Measurements from ENCODE around the gene GLYATL1B.

The GLYATL1B gene

GRCh38 chr11:59141673-59142460 is 55.8 kb downstream of the GLYATL1B start:
- H2AFZ ChIP-seq (ENCODE audit: low read depth, low read length), result peak overlapping the region; percentile 95
- H3K36me3 ChIP-seq (ENCODE audit: insufficient read depth, low read length), result no peaks in the 10 kb centered on the region
- H3K4me3 ChIP-seq (ENCODE audit: low read length), result peak overlapping the region; percentile 59
- H3K4me1 ChIP-seq (ENCODE audit: insufficient read depth, low read length), result peaks cover 7% of the 10 kb centered on the region
- H3K27me3 ChIP-seq (ENCODE audit: insufficient read depth, low read length), result no peaks in the 10 kb centered on the region
- no peaks in the 10 kb centered on the region for H3K9me3 ChIP-seq (ENCODE audit: low read length)

DNA sequence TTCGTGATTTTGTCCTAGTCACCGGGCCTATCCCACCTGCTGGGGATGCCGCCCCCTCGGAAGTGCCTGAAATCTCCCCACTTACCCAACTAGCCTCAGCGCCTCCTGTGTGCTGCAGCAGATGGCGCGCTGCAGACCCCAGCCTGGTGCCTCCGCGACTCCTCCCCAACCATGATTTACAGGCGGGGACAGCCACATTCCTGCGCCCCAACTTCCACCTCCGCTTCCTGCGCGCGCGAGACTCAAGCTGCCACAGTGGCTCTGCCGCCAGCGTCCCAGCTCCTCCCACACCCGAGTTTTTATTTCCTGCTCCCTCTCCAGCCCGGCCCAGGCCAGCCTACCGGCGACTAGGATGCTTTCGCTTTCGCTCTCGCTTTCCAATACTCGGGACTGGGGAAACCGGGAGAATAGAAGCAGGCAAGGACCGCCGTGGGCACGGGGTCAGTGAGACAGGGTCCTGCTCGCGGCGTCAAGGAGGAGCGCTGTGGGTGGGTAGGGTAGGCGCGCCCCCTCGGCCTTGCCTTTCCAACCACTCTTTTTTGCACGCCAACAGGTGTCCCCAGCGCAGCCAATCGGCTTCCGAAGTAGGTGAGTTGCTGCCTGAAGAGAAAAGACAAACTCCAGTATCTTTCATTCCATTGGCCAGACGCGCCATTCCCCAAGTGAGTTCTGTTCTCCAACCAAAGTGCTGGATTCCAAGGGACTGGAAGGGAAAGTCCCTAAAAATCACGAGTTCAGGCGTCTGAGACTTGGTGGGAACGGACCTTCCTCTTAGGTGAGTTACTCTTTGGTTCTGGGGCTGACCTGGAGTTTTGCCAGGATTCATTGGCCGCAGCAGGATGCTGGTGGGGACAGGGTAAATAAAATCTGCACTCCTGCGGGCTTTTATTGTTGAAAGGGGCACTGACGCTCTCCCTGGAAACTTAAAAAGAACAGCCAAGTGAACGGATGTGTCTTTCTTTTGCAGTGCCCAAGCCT is 56.7 kb downstream of the GLYATL1B start, which contains the start of gene FAM111A:
Gene FAM111A, plus strand, starts transcription at position 327 of the 978 bp plus-strand sequence. CDS start 6,017 bp downstream, outside the sequence.
- Histone ChIP-seq H3K36me3 (ENCODE audit: insufficient read depth, low read length) (no peaks in the 10 kb centered on the region), H2AFZ (ENCODE audit: low read depth, low read length) (peak within 1 kb of the TSS; percentile 95), H3K4me1 (ENCODE audit: insufficient read depth, low read length) (peaks cover 7% of the 10 kb centered on the region), H3K9me3 (ENCODE audit: low read length) (no peaks in the 10 kb centered on the region), H3K27me3 (ENCODE audit: insufficient read depth, low read length) (no peaks in the 10 kb centered on the region), H3K4me3 (ENCODE audit: low read length) (peak within 1 kb of the TSS; percentile 59)

GRCh38 chr11:59144096-59144495 is 58.0 kb downstream of the GLYATL1B start:
- Histone ChIP-seq H2AFZ (ENCODE audit: low read depth, low read length) (no peak overlapping the region), H3K4me3 (ENCODE audit: low read length) (no peak overlapping the region), H3K36me3 (ENCODE audit: insufficient read depth, low read length) (no peaks in the 10 kb centered on the region), H3K9me3 (ENCODE audit: low read length) (no peaks in the 10 kb centered on the region), H3K27me3 (ENCODE audit: insufficient read depth, low read length) (no peaks in the 10 kb centered on the region), H3K4me1 (ENCODE audit: insufficient read depth, low read length) (peaks cover 7% of the 10 kb centered on the region)
